GM12878 (cell line): Measurements from ENCODE around the gene CDCP1. TPM values are rescaled to one million over a fixed set of nuclear protein-coding genes. Genes with fewer than 3 reads are reported as not detected.

ENCODE experiments used
- CEBPB ChIP-seq, 2 experiments: fragments of 150-350 bp in 1 of 2; IDR thresholded peaks; 2 replicates each; pipeline ENCODE4 v1.6.1; 2012 to 2014; ENCODE audit warnings: low read depth in 2 of 2, low read length in 2 of 2, borderline replicate concordance in 1 of 2, inconsistent platforms in 1 of 2
- ELK1 ChIP-seq: IDR thresholded peaks from 2 replicates; pipeline ENCODE4 v1.6.1; 2012; ENCODE audit warnings: low read depth, low read length, improper control_type of control experiment
- ESRRA ChIP-seq: IDR thresholded peaks from 2 replicates; pipeline ENCODE4 v1.6.1; 2012; ENCODE audit warnings: mild to moderate bottlenecking, low read length, improper control_type of control experiment
- GATAD2B ChIP-seq: fragments of 450-650 bp; conservative IDR thresholded peaks from 2 replicates; pipeline ENCODE4 v1.6.1; 2017; ENCODE audit warnings: low read depth, mild to moderate bottlenecking, moderate library complexity
- IRF4 ChIP-seq: IDR thresholded peaks from 2 replicates; pipeline ENCODE4 v1.6.1; 2011; ENCODE audit warnings: low read depth, low read length
- PBX3 ChIP-seq: IDR thresholded peaks from 2 replicates; pipeline ENCODE4 v1.6.1; 2011; ENCODE audit warnings: mild to moderate bottlenecking, low read depth, low read length, moderate library complexity; ENCODE audit not compliant: insufficient replicate concordance
- POU2F2 ChIP-seq: IDR thresholded peaks from 3 replicates; pipeline ENCODE4 v1.6.1; 2011; ENCODE audit warnings: low read depth, mild to moderate bottlenecking, low read length, borderline replicate concordance
- REST ChIP-seq: IDR thresholded peaks from 2 replicates; pipeline ENCODE4 v1.6.1; 2012; ENCODE audit warnings: mild to moderate bottlenecking, low read depth, low read length
- SKIL ChIP-seq: fragments of 450-650 bp; IDR thresholded peaks from 2 replicates; pipeline ENCODE4 v1.6.1; 2017; ENCODE audit warnings: mild to moderate bottlenecking, low read depth, inconsistent platforms; ENCODE audit not compliant: poor library complexity, severe bottlenecking
- polyA plus RNA-seq, 11 experiments: library from polyadenylated mRNA; depleted of rRNA in 4 of 11; unstranded in 6 of 11; stranded (reverse) in 5 of 11; fragments of >200 nt; fragmentation: Nextera tagmentation in 4 of 11; fragmentation: Illumina TruSeq in 1 of 11; extraction: Ambion mirVana in 4 of 11; extraction: Trizol in 1 of 11; gene quantifications; 1 replicate in 1 of 11; 2 replicates in 10 of 11; pipeline versions ENCODE4 v1.2.1 to v1.2.3, GENCODE V29; 2011 to 2016; ENCODE audit warnings: inconsistent platforms in 2 of 11, missing spikeins in 2 of 11, low read depth in 1 of 11
- total RNA-seq, 4 experiments: library from RNA; depleted of rRNA in 3 of 4; stranded (reverse); fragments of >200 nt in 3 of 4; fragmentation: Illumina TruSeq in 1 of 4; extraction: Trizol in 1 of 4; gene quantifications; 2 replicates each; pipeline versions ENCODE4 v1.2.1 to v1.2.3, GENCODE V29; 2013 to 2021

Gene CDCP1
- total and polyA plus RNA-seq, 10 of the 15 experiments (the other 5 are each of a cell fraction or from before 2014, with no cell fraction given): 0.35 to 2.2 (median 0.86) TPM

GRCh38 chr3:45084820-45085816 is 61.1 kb downstream of the CDCP1 start (continued):
- TF ChIP-seq REST: no peak
- no peak for TF ChIP-seq IRF4
- TF ChIP-seq ELK1: no peak
- TF ChIP-seq SKIL: no peak
- TF ChIP-seq POU2F2: no peak
- no peak for TF ChIP-seq ESRRA
- no peak for TF ChIP-seq GATAD2B
- no peak for TF ChIP-seq PBX3
- no peak for TF ChIP-seq CEBPB (IDR thresholded peaks at IDR 0.05; ENCODE audit: borderline replicate concordance in 1 of 2, low read depth in 2 of 2, low read length in 2 of 2)
